ENCODE results near the gene PARP14.
"Not testable (repeated sequence)": the region's sequence is repeated elsewhere in the genome, so short reads cannot be mapped to it uniquely, and the experiment has no call there.

Gene PARP14

GRCh38 chr3:122681284-122681973 is 790 bp downstream of the PARP14 start:
- TF ChIP-seq, protein P1, sequence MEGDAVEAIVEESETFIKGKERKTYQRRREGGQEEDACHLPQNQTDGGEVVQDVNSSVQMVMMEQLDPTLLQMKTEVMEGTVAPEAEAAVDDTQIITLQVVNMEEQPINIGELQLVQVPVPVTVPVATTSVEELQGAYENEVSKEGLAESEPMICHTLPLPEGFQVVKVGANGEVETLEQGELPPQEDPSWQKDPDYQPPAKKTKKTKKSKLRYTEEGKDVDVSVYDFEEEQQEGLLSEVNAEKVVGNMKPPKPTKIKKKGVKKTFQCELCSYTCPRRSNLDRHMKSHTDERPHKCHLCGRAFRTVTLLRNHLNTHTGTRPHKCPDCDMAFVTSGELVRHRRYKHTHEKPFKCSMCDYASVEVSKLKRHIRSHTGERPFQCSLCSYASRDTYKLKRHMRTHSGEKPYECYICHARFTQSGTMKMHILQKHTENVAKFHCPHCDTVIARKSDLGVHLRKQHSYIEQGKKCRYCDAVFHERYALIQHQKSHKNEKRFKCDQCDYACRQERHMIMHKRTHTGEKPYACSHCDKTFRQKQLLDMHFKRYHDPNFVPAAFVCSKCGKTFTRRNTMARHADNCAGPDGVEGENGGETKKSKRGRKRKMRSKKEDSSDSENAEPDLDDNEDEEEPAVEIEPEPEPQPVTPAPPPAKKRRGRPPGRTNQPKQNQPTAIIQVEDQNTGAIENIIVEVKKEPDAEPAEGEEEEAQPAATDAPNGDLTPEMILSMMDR (IDR thresholded peaks at IDR 0.05; ENCODE audit: low read depth, low read length, missing control alignments), result no peak
- Histone ChIP-seq H3K27me3 (replicated peaks) (no peaks in the 10 kb centered on the region), H3K36me3 (replicated peaks) (no peaks in the 10 kb centered on the region), H3K4me3 (ENCODE audit: low read depth, low read length) (peak overlapping the region; percentile 84), H3K27ac (no peak overlapping the region)
- DNase-seq, result no peak
- in situ Hi-C loops (cut with HindIII; ENCODE audit: low pct_ligation_motif_present, low sequenced_read_pairs), result no loop called here

DNA sequence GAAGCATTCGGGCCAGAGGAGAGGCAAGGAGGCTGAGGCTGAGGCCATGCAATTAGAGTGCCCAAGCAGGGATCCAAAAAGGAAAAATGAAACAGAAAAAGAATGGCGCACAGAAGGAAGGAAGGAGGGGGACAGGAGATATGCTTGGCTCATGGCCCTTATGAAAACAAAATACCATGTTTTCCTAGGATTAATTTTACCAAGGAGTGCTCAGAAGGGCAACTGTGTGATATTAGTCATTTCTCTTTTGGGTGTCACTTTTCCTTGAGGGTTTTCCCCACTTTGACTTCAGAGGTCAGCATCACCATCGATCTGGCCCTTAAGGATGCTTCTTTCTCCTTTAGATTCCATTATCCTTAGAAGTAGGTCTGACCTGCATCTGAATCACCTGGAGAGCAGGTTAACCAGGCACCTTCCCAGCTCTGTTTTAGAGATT is 1.4 kb downstream of the PARP14 start:
- in situ Hi-C loops (cut with HindIII; ENCODE audit: low pct_ligation_motif_present, low sequenced_read_pairs), result no loop called here
- no peak for DNase-seq
- H3K36me3 ChIP-seq (replicated peaks), result peaks cover 1% of the 10 kb centered on the region
- H3K27me3 ChIP-seq (replicated peaks), result no peaks in the 10 kb centered on the region
- no peak overlapping the region for H3K27ac ChIP-seq
- TF ChIP-seq, protein P1 (IDR thresholded peaks at IDR 0.05; ENCODE audit: low read depth, low read length, missing control alignments), result no peak
- H3K4me3 ChIP-seq (ENCODE audit: low read depth, low read length), result no peak overlapping the region

GRCh38 chr3:122682778-122683411 is 2.3 kb downstream of the PARP14 start:
- H3K36me3 ChIP-seq (replicated peaks); in situ Hi-C loops (cut with HindIII; ENCODE audit: low pct_ligation_motif_present, low sequenced_read_pairs); H3K27ac ChIP-seq; H3K27me3 ChIP-seq (replicated peaks); H3K4me3 ChIP-seq (ENCODE audit: low read depth, low read length); DNase-seq: not testable (repeated sequence)

DNA sequence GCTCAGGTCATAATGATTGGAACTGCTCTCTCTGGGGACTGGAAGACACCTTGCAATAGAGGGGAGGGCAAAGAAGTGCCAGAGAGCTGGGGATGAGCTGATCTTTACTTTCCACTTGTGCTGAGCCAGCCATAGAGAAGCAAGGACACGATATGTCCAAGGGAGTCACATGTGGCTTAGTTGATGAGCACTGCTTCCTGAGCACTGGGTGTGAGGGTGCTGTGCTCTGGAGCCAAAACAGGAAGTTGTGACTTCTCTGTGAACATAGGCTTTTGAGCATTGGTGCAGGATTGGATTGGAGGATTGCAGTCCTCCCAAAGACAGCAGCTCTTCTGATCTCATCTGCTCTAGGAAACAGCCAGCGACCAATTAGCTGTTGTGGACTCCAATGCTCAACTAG is 6.7 kb downstream of the PARP14 start:
- no peak overlapping the region for H3K27ac ChIP-seq
- TF ChIP-seq, protein P1 (IDR thresholded peaks at IDR 0.05; ENCODE audit: low read depth, low read length, missing control alignments), result no peak

GRCh38 chr3:122688996-122689395 is 8.4 kb downstream of the PARP14 start:
- Histone ChIP-seq H3K27ac (no peak overlapping the region), H3K4me3 (ENCODE audit: low read depth, low read length) (no peak overlapping the region), H3K36me3 (replicated peaks) (peaks cover 17% of the 10 kb centered on the region), H3K27me3 (replicated peaks) (no peaks in the 10 kb centered on the region)
- TF ChIP-seq, protein P1 (IDR thresholded peaks at IDR 0.05; ENCODE audit: low read depth, low read length, missing control alignments), result no peak
- DNase-seq, result no peak
- in situ Hi-C loops (cut with HindIII; ENCODE audit: low pct_ligation_motif_present, low sequenced_read_pairs), result no loop called here

More for the DNA sequence above, 6.7 kb downstream of the PARP14 start:
- DNase-seq, result no peak
- H3K36me3 ChIP-seq (replicated peaks), result peaks cover 8% of the 10 kb centered on the region
- H3K27me3 ChIP-seq (replicated peaks), result no peaks in the 10 kb centered on the region
- no peak overlapping the region for H3K4me3 ChIP-seq (ENCODE audit: low read depth, low read length)
- in situ Hi-C loops (cut with HindIII; ENCODE audit: low pct_ligation_motif_present, low sequenced_read_pairs), result no loop called here

- TF ChIP-seq, protein P1 (IDR thresholded peaks at IDR 0.05; ENCODE audit: low read depth, low read length, missing control alignments), result no peak
- in situ Hi-C loops (cut with HindIII; ENCODE audit: low pct_ligation_motif_present, low sequenced_read_pairs), result no loop called here
- Histone ChIP-seq H3K27ac (no peak overlapping the region), H3K4me3 (ENCODE audit: low read depth, low read length) (no peak overlapping the region), H3K27me3 (replicated peaks) (no peaks in the 10 kb centered on the region), H3K36me3 (replicated peaks) (peaks cover 17% of the 10 kb centered on the region)
- DNase-seq, result no peak
Measured at GRCh38 chr3:122689587-122689986, 8.9 kb downstream of the PARP14 start.
